Tibial nerve (tissue), 4 donors: ENCODE measurements around the gene AR.

Experiments
- EP300 ChIP-seq, 2 donors: sonication (generic); formaldehyde crosslinking; IDR thresholded peaks; one replicate each; pipeline ENCODE4 v1.6.1; 2017; ENCODE audit warnings: antibody characterized with exemption in 2 of 2, mild to moderate bottlenecking in 1 of 2
- POLR2A ChIP-seq, 2 donors: fragments of 450-650 bp; IDR thresholded peaks; one replicate each; pipeline ENCODE4 v1.6.1; 2017; ENCODE audit warnings: antibody characterized with exemption in 2 of 2, mild to moderate bottlenecking in 2 of 2, moderate library complexity in 2 of 2
- TF ChIP-seq, protein P1 (sequence below), 5 experiments: fragments of 200-600 bp in 3 of 5; fragments of 450-650 bp in 2 of 5; sonication (generic) in 3 of 5; IDR thresholded peaks; one replicate each; pipeline ENCODE4 v1.5.1; 2016 to 2019; ENCODE audit warnings: antibody characterized with exemption in 5 of 5, mild to moderate bottlenecking in 3 of 5, moderate library complexity in 2 of 5

DNA sequence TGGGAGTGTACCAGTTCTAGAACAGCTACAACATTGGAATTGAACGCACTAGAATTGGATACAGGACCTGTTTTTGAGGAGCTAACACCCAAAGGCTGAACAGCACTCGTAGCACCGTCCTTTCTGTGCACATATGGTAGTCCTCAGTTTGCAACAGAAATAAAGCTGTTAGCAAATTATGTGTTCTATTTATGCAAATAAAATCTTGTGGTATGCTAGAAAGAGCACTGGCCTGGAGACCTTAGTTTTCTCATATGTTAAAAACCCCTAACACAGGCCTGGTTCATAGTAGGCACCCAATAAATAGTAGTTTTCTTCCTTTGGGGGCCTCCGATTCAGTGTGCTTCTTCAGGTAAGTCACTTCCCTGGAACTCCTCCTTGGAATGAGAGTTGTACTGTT, 140.3 kb downstream of the AR start:
- TF ChIP-seq POLR2A (IDR thresholded peaks at IDR 0.05): no peak
- no peak for TF ChIP-seq EP300 (IDR thresholded peaks at IDR 0.05)
- TF ChIP-seq, protein P1, sequence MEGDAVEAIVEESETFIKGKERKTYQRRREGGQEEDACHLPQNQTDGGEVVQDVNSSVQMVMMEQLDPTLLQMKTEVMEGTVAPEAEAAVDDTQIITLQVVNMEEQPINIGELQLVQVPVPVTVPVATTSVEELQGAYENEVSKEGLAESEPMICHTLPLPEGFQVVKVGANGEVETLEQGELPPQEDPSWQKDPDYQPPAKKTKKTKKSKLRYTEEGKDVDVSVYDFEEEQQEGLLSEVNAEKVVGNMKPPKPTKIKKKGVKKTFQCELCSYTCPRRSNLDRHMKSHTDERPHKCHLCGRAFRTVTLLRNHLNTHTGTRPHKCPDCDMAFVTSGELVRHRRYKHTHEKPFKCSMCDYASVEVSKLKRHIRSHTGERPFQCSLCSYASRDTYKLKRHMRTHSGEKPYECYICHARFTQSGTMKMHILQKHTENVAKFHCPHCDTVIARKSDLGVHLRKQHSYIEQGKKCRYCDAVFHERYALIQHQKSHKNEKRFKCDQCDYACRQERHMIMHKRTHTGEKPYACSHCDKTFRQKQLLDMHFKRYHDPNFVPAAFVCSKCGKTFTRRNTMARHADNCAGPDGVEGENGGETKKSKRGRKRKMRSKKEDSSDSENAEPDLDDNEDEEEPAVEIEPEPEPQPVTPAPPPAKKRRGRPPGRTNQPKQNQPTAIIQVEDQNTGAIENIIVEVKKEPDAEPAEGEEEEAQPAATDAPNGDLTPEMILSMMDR (IDR thresholded peaks at IDR 0.05): no peak
